GM21723 (cell line): ENCODE measurements around the gene CERKL.

Experiments used
- ATAC-seq: cut with Tn5 transposase; IDR thresholded peaks from one replicate; pipeline ENCODE4 v1.9.1; 2021; ENCODE audit warnings: mild to moderate bottlenecking, moderate library complexity; ENCODE audit not compliant: unreplicated experiment

Gene CERKL

GRCh38 chr2:181678861-181679543, 22.1 kb upstream of the CERKL start:
- no peak for ATAC-seq

GRCh38 chr2:181677912-181678586, 21.1 kb upstream of the CERKL start:
- ATAC-seq = no peak

GRCh38 chr2:181675254-181675653, 18.3 kb upstream of the CERKL start:
- no peak for ATAC-seq

- no peak for ATAC-seq
Observed at GRCh38 chr2:181674461-181674860, 17.6 kb upstream of the CERKL start.

GRCh38 chr2:181673173-181673572, 16.3 kb upstream of the CERKL start:
- peak; percentile 12 for ATAC-seq

GRCh38 chr2:181672255-181673008, 15.5 kb upstream of the CERKL start:
- peak; percentile 96 for ATAC-seq

GRCh38 chr2:181670632-181671031, 13.7 kb upstream of the CERKL start:
- no peak for ATAC-seq

GRCh38 chr2:181667234-181667633, 10.3 kb upstream of the CERKL start:
- ATAC-seq = no peak

GRCh38 chr2:181662287-181662686, 5.4 kb upstream of the CERKL start:
- ATAC-seq = no peak

- ATAC-seq = no peak
Observed at GRCh38 chr2:181660181-181660580, 3.3 kb upstream of the CERKL start.

- no peak for ATAC-seq
Observed at GRCh38 chr2:181658444-181658843, 1.5 kb upstream of the CERKL start.

GRCh38 chr2:181657379-181657778, 474 bp upstream of the CERKL start:
- peak; percentile 6 for ATAC-seq

GRCh38 chr2:181655519-181655918, 1.4 kb downstream of the CERKL start:
- ATAC-seq = no peak

- no peak for ATAC-seq
Observed at GRCh38 chr2:181649436-181649979, 7.4 kb downstream of the CERKL start.

GRCh38 chr2:181648478-181649155, 8.3 kb downstream of the CERKL start:
- no peak for ATAC-seq

- ATAC-seq = no peak
Observed at GRCh38 chr2:181646415-181646987, 10.4 kb downstream of the CERKL start.

GRCh38 chr2:181643151-181643550, 13.8 kb downstream of the CERKL start:
- ATAC-seq = no peak

- ATAC-seq = no peak
Observed at GRCh38 chr2:181642086-181642485, 14.8 kb downstream of the CERKL start.

- no peak for ATAC-seq
Observed at GRCh38 chr2:181639686-181640085, 17.2 kb downstream of the CERKL start.

- ATAC-seq = peak; percentile 77
Observed at GRCh38 chr2:181632733-181633401, 24.0 kb downstream of the CERKL start.
